Keratinocyte (primary cell): ENCODE measurements around the gene SLC6A19.

ENCODE experiments used
- EZH2 ChIP-seq: IDR thresholded peaks from one replicate; pipeline ENCODE4 v1.6.1; 2012; ENCODE audit warnings: inconsistent platforms, mild to moderate bottlenecking, low read length, moderate library complexity
- TF ChIP-seq, protein P1 (sequence below), 3 experiments: IDR thresholded peaks in 1 of 3; conservative IDR thresholded peaks in 1 of 3; optimal IDR thresholded peaks in 1 of 3; 2 replicates in 2 of 3; 3 replicates in 1 of 3; pipeline versions ENCODE3 to v1.5.1; 2011; ENCODE audit warnings: low read length in 3 of 3, mild to moderate bottlenecking in 3 of 3, moderate library complexity in 2 of 3, control low read depth in 1 of 3, inconsistent platforms in 1 of 3; ENCODE audit not compliant: insufficient read depth in 2 of 3; ENCODE audit errors: extremely low read depth in 1 of 3

DNA sequence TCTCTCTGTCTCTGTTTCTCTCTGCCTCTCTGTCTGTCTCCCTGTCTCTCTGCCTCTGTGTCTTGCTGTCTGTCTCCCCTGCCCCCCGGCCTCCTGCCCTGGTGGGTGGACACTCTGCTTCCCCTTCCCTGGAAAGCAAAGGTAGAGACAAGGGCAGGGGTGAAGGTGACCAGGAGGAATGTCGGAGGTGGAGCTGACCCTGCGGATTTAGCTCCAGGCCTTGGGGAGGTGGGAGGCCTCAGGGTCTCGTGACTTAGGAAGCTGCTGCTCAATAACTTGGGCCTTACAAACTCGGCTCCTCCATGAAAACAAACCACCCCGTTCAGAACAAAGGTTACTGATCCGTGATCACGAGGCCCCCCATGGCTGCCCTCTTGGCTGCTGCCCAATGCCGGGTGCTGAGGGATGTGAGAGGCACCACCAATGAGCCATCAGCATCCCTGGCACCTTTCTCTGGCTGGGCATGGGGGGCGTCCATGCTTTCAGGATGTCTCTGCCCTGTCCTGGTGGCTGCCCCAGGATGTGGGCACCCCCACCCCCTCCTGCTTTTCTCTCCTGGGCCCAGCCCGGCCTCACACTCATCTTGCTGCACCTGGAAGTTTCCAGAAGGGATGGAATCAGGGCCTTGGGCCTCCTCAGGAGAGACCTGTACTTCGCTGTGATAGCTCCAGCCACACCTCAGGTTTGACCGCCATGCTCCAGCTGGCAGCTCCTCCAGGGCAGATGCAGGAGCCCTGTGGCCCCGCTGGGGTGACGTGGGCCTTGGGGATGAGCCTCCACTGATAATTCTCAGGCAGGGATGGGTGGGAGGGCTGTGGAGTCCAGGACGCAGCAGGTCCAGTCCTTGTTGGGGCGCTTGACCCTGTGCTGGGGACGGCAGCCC lies 14.8 kb upstream of the SLC6A19 start:
- TF ChIP-seq, protein P1, sequence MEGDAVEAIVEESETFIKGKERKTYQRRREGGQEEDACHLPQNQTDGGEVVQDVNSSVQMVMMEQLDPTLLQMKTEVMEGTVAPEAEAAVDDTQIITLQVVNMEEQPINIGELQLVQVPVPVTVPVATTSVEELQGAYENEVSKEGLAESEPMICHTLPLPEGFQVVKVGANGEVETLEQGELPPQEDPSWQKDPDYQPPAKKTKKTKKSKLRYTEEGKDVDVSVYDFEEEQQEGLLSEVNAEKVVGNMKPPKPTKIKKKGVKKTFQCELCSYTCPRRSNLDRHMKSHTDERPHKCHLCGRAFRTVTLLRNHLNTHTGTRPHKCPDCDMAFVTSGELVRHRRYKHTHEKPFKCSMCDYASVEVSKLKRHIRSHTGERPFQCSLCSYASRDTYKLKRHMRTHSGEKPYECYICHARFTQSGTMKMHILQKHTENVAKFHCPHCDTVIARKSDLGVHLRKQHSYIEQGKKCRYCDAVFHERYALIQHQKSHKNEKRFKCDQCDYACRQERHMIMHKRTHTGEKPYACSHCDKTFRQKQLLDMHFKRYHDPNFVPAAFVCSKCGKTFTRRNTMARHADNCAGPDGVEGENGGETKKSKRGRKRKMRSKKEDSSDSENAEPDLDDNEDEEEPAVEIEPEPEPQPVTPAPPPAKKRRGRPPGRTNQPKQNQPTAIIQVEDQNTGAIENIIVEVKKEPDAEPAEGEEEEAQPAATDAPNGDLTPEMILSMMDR (optimal IDR thresholded peaks at IDR 0.05 in 1 of 3, IDR thresholded peaks at IDR 0.05 in 1 of 3, conservative IDR thresholded peaks at IDR 0.05 in 1 of 3; ENCODE audit: extremely low read depth in 1 of 3, insufficient read depth in 2 of 3, low read length in 3 of 3), result no peak
- TF ChIP-seq EZH2, result no peak
